Vagina (tissue), 2 donors: ENCODE measurements around the gene RPL7L1. TPM values are rescaled to one million over a fixed set of nuclear protein-coding genes. Genes with fewer than 3 reads are reported as not detected.
"Not testable (repeated sequence)": the region's sequence is repeated elsewhere in the genome, so short reads cannot be mapped to it uniquely, and the experiment has no call there.

Experiments used
- DNase-seq, 2 donors: peaks; one replicate each; pipeline ENCODE4 v3.0.0-alpha.2; 2017; ENCODE audit errors: extremely low spot score in 2 of 2
- H3K27ac ChIP-seq: fragments of 200-600 bp; sonication (generic); one replicate; pipeline ENCODE4 v1.5.1; 2019
- H3K27me3 ChIP-seq: fragments of 200-600 bp; sonication (generic); one replicate; pipeline ENCODE4 v1.5.1; 2019
- H3K36me3 ChIP-seq, 2 donors: fragments of 200-600 bp; sonication (generic); one replicate each; pipeline ENCODE4 v1.5.1; 2017 to 2019
- H3K4me1 ChIP-seq: fragments of 200-600 bp; sonication (generic); one replicate; pipeline ENCODE4 v1.5.1; 2019
- H3K4me3 ChIP-seq, 2 donors: fragments of 200-600 bp; sonication (generic); 1 replicate in 1 of 2; 2 replicates in 1 of 2; pipeline ENCODE4 v1.5.1; 2016 to 2019
- H3K9me3 ChIP-seq: fragments of 200-600 bp; sonication (generic); one replicate; pipeline ENCODE4 v1.5.1; 2019
- POLR2A ChIP-seq, 2 donors: fragments of 450-650 bp; IDR thresholded peaks; one replicate each; pipeline ENCODE4 v1.6.1; 2017; ENCODE audit warnings: antibody characterized with exemption in 2 of 2, mild to moderate bottlenecking in 2 of 2, moderate library complexity in 2 of 2
- POLR2AphosphoS5 ChIP-seq, 2 donors: sonication (generic); formaldehyde crosslinking; IDR thresholded peaks; one replicate each; pipeline ENCODE4 v1.9.0; 2017; ENCODE audit warnings: antibody characterized with exemption in 2 of 2, mild to moderate bottlenecking in 2 of 2, low read depth in 1 of 2; ENCODE audit not compliant: insufficient read depth in 1 of 2
- intact Hi-C: fragments of 100-400 bp; cut with DNase I; formaldehyde crosslinking; loops from one replicate; pipeline ENCODE4 v1.15.1; 2023
- total RNA-seq: library from RNA; depleted of rRNA; stranded (reverse); fragments of >200 nt; gene quantifications from one replicate; pipeline ENCODE4 v1.2.3, GENCODE V29; 2016
- TF ChIP-seq, protein P1 (sequence below), 3 experiments: fragments of 450-650 bp in 2 of 3; fragments of 200-600 bp in 1 of 3; sonication (generic) in 1 of 3; IDR thresholded peaks; one replicate each; pipeline ENCODE4 v1.5.1; 2017 to 2019; ENCODE audit warnings: antibody characterized with exemption in 3 of 3, mild to moderate bottlenecking in 2 of 3, moderate library complexity in 2 of 3

The RPL7L1 gene
- total RNA-seq, 1 donor from 2014 or later = 55.7 TPM

- no peaks in the 10 kb centered on the region for H3K27me3 ChIP-seq
- peak overlapping the region; percentile 14 for H3K27ac ChIP-seq
- H3K36me3 ChIP-seq = peaks cover 0 to 7% of the 10 kb centered on the region in 2 donors
- no peak overlapping the region for H3K4me3 ChIP-seq
- no peak for TF ChIP-seq POLR2AphosphoS5 (IDR thresholded peaks at IDR 0.05; ENCODE audit: insufficient read depth in 1 of 2, low read depth in 1 of 2)
- TF ChIP-seq, protein P1, sequence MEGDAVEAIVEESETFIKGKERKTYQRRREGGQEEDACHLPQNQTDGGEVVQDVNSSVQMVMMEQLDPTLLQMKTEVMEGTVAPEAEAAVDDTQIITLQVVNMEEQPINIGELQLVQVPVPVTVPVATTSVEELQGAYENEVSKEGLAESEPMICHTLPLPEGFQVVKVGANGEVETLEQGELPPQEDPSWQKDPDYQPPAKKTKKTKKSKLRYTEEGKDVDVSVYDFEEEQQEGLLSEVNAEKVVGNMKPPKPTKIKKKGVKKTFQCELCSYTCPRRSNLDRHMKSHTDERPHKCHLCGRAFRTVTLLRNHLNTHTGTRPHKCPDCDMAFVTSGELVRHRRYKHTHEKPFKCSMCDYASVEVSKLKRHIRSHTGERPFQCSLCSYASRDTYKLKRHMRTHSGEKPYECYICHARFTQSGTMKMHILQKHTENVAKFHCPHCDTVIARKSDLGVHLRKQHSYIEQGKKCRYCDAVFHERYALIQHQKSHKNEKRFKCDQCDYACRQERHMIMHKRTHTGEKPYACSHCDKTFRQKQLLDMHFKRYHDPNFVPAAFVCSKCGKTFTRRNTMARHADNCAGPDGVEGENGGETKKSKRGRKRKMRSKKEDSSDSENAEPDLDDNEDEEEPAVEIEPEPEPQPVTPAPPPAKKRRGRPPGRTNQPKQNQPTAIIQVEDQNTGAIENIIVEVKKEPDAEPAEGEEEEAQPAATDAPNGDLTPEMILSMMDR (IDR thresholded peaks at IDR 0.05) = no peak
- no peak for TF ChIP-seq POLR2A (IDR thresholded peaks at IDR 0.05)
- intact Hi-C loops = loop anchor here (2.0 to 10.0 kb wide), 3 partner anchors 153 to 220 kb away; partner anchors contain the start of gene PRPH2
- peaks cover 29% of the 10 kb centered on the region for H3K4me1 ChIP-seq
- no peaks in the 10 kb centered on the region for H3K9me3 ChIP-seq
- no peak for DNase-seq
Observed at GRCh38 chr6:42877695-42878094, 1.7 kb upstream of the RPL7L1 start.

- not testable (repeated sequence) for H3K9me3 ChIP-seq, DNase-seq, H3K27me3 ChIP-seq
- Histone ChIP-seq H3K4me3 (peak overlapping the region; percentile 69 to 78), H3K27ac (peak overlapping the region; percentile 92), H3K36me3 (peaks cover 0 to 31% of the 10 kb centered on the region in 2 donors), H3K4me1 (peaks cover 29% of the 10 kb centered on the region)
- intact Hi-C loops = loop anchor here (5.0 kb wide), 1 partner anchor 98 kb away; the partner anchor contains the start of gene BICRAL
Observed at GRCh38 chr6:42880240-42880817, 913 bp downstream of the RPL7L1 start.

DNA sequence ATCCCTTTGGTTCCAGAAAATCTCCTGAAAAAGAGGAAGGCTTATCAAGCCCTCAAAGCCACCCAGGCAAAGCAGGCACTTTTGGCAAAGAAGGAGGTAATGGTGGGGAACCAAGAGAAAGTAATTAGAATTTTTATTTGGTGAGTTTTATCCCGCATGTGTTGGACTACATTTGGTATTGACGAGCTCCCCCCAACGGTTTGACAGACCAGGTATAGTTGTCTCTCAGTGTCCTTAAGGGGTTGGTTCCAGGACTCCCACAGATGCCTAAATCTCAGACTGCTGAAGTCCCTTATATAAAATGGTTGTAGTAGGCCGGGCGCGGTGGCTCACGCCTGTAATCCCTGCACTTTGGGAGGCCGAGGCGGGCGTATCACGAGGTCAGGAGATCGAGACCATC is 1.5 kb downstream of the RPL7L1 start:
- H3K4me3 ChIP-seq = peak overlapping the region; percentile 69 to 78
- H3K27ac ChIP-seq = peak overlapping the region; percentile 92
- H3K36me3 ChIP-seq = peaks cover 0 to 37% of the 10 kb centered on the region in 2 donors
- H3K27me3 ChIP-seq, DNase-seq, H3K9me3 ChIP-seq: not testable (repeated sequence)
- intact Hi-C loops = loop anchor here (5.0 kb wide), 1 partner anchor 99 kb away; the partner anchor contains the start of gene BICRAL
- peaks cover 29% of the 10 kb centered on the region for H3K4me1 ChIP-seq

DNA sequence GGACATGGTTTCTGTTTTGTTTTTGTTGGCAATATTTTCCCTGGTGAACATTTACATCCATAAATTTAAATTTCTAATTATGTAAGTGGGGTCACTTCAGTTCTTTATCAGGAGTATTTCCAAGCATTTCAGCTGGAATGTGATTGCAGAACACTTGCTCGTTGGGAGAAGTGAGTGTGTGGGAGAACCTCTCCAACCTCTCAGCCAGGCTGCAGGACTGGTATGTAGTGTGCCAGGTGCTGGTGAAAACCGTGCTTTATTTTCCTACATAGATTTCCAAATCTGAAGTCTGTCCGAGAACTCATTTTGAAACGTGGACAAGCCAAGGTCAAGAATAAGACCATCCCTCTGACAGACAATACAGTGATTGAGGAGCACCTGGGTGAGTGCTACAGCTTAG is 6.3 kb downstream of the RPL7L1 start:
- peaks cover 25% of the 10 kb centered on the region for H3K4me1 ChIP-seq
- H3K27me3 ChIP-seq = no peaks in the 10 kb centered on the region
- intact Hi-C loops = no loop called here
- DNase-seq = no peak
- H3K9me3 ChIP-seq = no peaks in the 10 kb centered on the region
- TF ChIP-seq POLR2A (IDR thresholded peaks at IDR 0.05) (no peak), POLR2AphosphoS5 (IDR thresholded peaks at IDR 0.05; ENCODE audit: insufficient read depth in 1 of 2, low read depth in 1 of 2) (no peak)
- TF ChIP-seq, protein P1 (IDR thresholded peaks at IDR 0.05) = no peak
- H3K4me3 ChIP-seq = no peak overlapping the region
- no peak overlapping the region for H3K27ac ChIP-seq
- H3K36me3 ChIP-seq = peaks cover 0 to 52% of the 10 kb centered on the region in 2 donors

DNA sequence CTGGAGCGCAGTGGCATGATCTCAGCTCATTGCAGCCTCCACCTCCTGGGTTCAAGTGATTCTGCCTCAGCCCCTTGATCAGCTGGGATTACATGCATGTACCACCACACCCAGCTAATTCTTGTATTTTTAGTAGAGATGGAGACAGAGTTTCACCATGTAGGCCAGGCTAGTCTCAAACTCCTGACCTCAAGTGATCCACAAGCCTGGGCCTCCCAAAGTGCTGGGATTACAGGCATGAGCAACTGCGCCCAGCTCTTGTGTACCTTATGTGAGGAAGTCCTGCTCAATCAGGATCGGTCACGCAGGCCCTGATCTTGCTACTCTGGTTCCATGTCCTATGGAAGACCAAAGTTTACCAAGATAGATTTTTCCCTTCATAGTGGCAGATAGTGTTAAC is 8.8 kb downstream of the RPL7L1 start:
- H3K27ac ChIP-seq, H3K4me3 ChIP-seq, intact Hi-C loops, H3K27me3 ChIP-seq, H3K9me3 ChIP-seq, DNase-seq: not testable (repeated sequence)
- Histone ChIP-seq H3K4me1 (peaks cover 14% of the 10 kb centered on the region), H3K36me3 (peaks cover 0 to 42% of the 10 kb centered on the region in 2 donors)

DNA sequence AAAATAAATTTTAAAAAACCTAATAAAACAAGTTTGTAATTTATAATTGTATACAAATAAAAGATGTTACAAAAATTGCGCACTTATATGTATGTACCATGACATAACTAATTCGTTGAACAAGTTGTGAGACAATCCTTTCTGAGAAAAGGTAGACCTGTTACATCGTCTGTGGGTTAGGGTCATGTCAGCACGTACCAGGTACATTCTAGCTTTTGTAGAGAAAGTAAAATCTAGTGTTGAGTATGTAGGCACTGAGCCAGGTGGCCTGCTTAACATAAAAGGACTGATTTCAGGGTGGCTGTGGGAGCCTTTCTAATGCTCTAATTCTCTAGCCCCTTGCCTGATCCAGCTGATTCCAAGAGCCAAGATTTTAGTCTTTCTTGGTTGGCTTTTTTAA is 10.4 kb downstream of the RPL7L1 start:
- H3K27me3 ChIP-seq = no peaks in the 10 kb centered on the region
- DNase-seq = no peak
- H3K4me3 ChIP-seq = peak overlapping the region; percentile 64 to 98
- intact Hi-C loops = no loop called here
- H3K4me1 ChIP-seq = peaks cover 14% of the 10 kb centered on the region
- TF ChIP-seq, protein P1 (IDR thresholded peaks at IDR 0.05) = no peak
- TF ChIP-seq POLR2AphosphoS5 (IDR thresholded peaks at IDR 0.05; ENCODE audit: insufficient read depth in 1 of 2, low read depth in 1 of 2) = no peak
- TF ChIP-seq POLR2A (IDR thresholded peaks at IDR 0.05) = no peak
- no peaks in the 10 kb centered on the region for H3K9me3 ChIP-seq
- H3K36me3 ChIP-seq = peaks cover 0 to 26% of the 10 kb centered on the region in 2 donors
- peak overlapping the region; percentile 74 for H3K27ac ChIP-seq
